22Rv1 (cell line): Measurements from ENCODE around the gene CNTNAP2.

Source experiments
- H3K27ac ChIP-seq: fragments of 450-650 bp; 2 replicates; pipeline ENCODE4 v1.5.1; 2017
- CTCF ChIP-seq: fragments of 450-650 bp; IDR thresholded peaks from 2 replicates; pipeline ENCODE4 v1.5.1; 2017; ENCODE audit warnings: mild to moderate bottlenecking
- ZFX ChIP-seq: fragments of 450-650 bp; IDR thresholded peaks from 2 replicates; pipeline ENCODE4 v1.6.1; 2017; ENCODE audit warnings: antibody characterized with exemption, borderline replicate concordance

The CNTNAP2 gene

GRCh38 chr7:146658604-146659003 lies 542.0 kb downstream of the CNTNAP2 start:
- no peak for TF ChIP-seq ZFX
- no peak for TF ChIP-seq CTCF
- no peak overlapping the region for H3K27ac ChIP-seq

GRCh38 chr7:146659732-146660131 lies 543.1 kb downstream of the CNTNAP2 start:
- H3K27ac ChIP-seq: no peak overlapping the region
- no peak for TF ChIP-seq ZFX
- TF ChIP-seq CTCF: no peak

GRCh38 chr7:146660839-146661238 lies 544.2 kb downstream of the CNTNAP2 start:
- no peak for TF ChIP-seq ZFX
- no peak for TF ChIP-seq CTCF
- no peak overlapping the region for H3K27ac ChIP-seq

- TF ChIP-seq ZFX: no peak
- TF ChIP-seq CTCF: no peak
- no peak overlapping the region for H3K27ac ChIP-seq
Measured at GRCh38 chr7:146661435-146661834, 544.8 kb downstream of the CNTNAP2 start.

- TF ChIP-seq CTCF (no peak), ZFX (no peak)
- no peak overlapping the region for H3K27ac ChIP-seq
Measured at GRCh38 chr7:146661929-146662328, 545.3 kb downstream of the CNTNAP2 start.

- TF ChIP-seq CTCF (no peak), ZFX (no peak)
- no peak overlapping the region for H3K27ac ChIP-seq
Measured at GRCh38 chr7:146665023-146665422, 548.4 kb downstream of the CNTNAP2 start.

- no peak overlapping the region for H3K27ac ChIP-seq
- 0 out of 2 replicates have a peak, but pooled peaks have one; percentile 7 for TF ChIP-seq CTCF
- TF ChIP-seq ZFX: no peak
Measured at GRCh38 chr7:146670532-146670931, 553.9 kb downstream of the CNTNAP2 start.
